CD4-positive, alpha-beta T cell treated with Interleukin-15 for 1 hour (primary cell): ENCODE results near the gene ARFGEF3.

ENCODE experiments used
- DNase-seq: peaks from one replicate; pipeline ENCODE4 v3.0.0-alpha.2; 2020

ARFGEF3 gene

GRCh38 chr6:138241934-138242333 lies 80.2 kb downstream of the ARFGEF3 start:
- no peak for DNase-seq

DNA sequence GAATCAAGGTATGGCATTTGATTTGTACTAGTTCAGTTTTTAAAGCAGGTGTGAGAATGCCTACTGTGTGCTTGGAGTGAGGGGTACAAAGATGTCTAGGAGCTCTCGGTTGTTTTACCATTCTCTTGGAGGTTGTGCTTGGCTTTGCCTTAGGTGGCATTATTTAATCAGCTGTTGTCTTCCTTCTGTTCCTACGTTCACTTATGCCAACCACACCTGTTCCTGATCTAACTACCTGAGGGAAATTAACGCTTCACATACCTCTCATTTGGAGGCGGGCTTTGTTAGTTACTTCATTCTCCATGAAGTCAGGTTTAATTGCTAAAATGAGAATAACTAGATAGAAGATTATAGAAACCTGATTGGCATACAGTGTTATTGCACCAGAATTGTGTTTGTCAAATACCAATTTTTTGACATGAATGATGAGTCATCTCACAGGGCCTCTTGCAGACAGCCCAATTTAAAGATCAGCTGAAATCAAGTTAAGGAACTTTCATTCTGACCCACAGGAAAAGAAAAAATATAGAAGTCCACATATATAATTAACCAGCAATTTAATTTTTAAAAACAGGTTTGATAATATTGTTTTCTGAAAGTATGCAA lies 81.4 kb downstream of the ARFGEF3 start:
- no peak for DNase-seq

DNA sequence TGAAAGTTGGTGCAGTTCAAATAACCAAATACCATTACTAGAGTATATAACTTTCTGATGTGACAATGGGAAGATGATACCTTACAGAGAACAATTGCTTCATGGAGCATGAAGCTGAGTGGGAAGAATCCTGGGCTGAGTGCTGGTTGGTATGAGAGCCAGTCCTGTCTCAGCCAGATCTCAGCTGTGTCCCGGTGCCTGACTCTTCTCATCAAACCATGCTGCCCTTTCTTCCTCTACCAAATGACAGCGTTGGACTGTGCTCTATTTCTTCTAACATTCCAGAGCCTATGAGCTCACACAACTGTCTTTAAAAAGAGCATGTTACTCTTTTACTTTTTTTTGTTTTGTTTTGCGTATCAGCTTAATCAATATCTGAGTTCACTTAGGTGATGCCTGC lies 84.0 kb downstream of the ARFGEF3 start:
- DNase-seq, result no peak

GRCh38 chr6:138246650-138247440 lies 85.1 kb downstream of the ARFGEF3 start:
- no peak for DNase-seq

- DNase-seq, result no peak
Observed at GRCh38 chr6:138248011-138248410, 86.3 kb downstream of the ARFGEF3 start.

- DNase-seq, result no peak
Observed at GRCh38 chr6:138248878-138249277, 87.1 kb downstream of the ARFGEF3 start.

- DNase-seq, result no peak
Observed at GRCh38 chr6:138250053-138250452, 88.3 kb downstream of the ARFGEF3 start.

GRCh38 chr6:138250513-138251247 lies 88.9 kb downstream of the ARFGEF3 start:
- DNase-seq, result no peak

DNA sequence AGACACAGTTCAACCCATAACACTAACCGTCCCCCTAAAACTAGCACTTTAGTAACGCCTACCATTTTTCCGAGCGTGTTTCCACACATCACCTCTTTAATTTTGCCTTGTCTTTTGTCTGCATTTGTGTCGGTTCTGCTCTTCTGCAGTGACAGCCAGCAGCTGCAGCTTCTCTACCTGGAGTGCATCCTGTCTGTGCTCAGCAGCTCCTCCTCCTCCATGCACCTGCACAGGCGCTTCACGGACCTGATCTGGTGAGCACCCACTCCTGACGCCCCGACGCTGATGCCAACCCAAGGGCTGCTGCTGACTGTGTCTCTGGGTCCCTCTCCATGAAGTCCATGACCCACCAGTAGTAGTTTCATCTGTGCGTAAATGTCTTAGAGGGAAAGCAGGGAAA lies 92.0 kb downstream of the ARFGEF3 start:
- no peak for DNase-seq

DNA sequence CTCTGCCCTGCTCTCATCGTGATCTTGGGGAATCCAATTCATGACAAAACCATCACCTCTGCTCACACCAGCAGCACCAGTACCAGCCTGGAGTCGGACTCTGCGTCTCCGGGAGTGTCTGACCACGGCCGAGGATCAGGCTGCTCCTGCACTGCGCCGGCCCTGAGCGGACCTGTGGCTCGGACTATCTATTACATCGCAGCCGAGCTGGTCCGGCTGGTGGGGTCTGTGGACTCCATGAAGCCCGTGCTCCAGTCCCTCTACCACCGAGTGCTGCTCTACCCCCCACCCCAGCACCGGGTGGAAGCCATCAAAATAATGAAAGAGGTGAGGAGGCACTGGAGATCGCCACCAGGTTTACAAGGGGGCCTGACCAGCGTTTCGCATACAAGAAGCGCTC lies 93.7 kb downstream of the ARFGEF3 start:
- DNase-seq, result no peak

GRCh38 chr6:138257638-138258040 lies 95.9 kb downstream of the ARFGEF3 start:
- no peak for DNase-seq

DNA sequence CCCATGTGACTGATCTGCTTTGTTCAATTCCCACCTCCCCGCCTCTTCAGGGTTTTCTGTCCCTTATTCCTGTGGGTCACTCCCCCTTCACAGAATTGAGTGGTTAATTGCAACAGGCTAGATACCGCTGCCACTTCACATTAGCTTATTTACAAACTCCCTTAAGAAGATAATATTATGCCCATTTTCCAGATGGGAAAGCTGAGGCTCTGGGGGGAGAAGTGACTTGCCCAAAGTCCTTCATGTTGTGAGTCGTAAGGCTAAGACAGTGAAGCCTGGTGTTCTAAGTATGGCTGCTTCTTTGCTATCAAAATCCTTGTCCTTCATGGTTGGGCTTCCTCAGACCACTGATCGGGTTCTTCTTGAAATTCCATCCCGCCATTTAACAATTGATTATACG lies 96.5 kb downstream of the ARFGEF3 start:
- no peak for DNase-seq

- no peak for DNase-seq
Observed at GRCh38 chr6:138258991-138259390, 97.3 kb downstream of the ARFGEF3 start.

DNA sequence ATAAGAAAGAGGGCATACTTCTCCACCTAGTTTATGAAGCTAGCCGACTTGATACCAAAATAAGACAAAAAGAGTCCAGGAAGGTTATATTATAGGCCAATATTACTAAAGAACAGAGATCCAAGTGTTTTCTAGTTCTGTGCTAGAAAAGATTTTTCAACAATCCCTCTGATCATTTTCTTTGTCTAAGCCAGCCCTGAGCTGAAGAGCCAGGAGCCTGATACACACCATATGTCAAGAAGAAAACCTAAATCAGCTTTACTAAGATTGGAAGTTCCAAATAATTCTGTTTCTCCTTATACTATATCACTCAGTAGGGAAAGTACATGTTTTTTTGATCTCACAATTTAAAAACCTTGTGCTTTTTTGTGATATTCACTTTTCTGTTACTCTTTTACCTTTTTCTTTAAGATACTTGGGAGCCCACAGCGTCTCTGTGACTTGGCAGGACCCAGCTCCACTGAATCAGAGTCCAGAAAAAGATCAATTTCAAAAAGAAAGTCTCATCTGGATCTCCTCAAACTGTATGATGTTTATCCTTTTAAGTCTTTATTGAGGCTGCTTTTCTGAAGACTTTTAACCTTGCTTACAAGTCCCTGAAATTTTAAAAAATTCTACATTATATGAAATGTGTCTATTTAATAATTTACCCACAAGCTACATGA lies 99.5 kb downstream of the ARFGEF3 start:
- no peak for DNase-seq

DNA sequence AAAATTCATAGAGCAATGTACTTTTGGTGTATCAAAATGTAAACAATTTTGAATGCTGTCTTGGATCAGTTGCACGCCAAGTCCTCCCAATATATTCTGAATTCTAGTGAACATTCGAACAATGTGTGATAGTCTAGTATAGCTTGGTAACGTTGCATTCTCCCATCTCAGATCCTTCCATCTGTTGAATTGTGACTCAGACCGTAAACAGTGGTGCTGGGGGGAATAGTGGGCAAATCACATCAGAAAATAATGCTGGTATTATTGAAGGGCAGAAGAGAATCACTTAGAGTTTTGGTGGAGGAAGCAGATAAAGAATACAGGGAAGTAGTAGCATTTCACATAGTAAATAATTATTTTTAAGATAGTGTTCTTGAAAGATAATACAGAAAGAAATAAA lies 102.2 kb downstream of the ARFGEF3 start:
- no peak for DNase-seq

DNA sequence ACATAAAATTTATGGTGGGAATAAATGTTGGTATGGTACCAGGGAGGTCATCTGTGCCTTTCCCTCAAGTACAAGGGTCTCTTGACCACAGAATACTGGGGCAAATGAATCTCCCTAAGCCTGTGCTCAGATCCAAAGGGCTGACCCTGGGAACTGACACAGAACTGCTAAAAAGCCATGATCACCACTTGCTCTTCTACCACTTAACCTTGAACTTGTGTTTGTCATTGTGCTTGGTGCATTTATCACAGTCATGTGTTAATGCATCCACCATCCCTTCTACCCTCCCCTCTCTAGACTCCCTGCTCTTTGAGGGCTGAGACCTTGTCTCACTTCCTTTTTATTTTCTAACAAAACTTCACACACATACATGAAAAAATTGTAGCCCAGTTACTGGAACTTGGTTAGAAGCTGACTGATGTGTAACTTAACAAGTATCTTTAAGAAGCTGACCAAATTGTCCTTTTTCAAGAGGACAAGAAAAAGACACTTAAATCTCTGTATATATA lies 102.7 kb downstream of the ARFGEF3 start:
- no peak for DNase-seq

GRCh38 chr6:138266095-138266494 lies 104.4 kb downstream of the ARFGEF3 start:
- no peak for DNase-seq

DNA sequence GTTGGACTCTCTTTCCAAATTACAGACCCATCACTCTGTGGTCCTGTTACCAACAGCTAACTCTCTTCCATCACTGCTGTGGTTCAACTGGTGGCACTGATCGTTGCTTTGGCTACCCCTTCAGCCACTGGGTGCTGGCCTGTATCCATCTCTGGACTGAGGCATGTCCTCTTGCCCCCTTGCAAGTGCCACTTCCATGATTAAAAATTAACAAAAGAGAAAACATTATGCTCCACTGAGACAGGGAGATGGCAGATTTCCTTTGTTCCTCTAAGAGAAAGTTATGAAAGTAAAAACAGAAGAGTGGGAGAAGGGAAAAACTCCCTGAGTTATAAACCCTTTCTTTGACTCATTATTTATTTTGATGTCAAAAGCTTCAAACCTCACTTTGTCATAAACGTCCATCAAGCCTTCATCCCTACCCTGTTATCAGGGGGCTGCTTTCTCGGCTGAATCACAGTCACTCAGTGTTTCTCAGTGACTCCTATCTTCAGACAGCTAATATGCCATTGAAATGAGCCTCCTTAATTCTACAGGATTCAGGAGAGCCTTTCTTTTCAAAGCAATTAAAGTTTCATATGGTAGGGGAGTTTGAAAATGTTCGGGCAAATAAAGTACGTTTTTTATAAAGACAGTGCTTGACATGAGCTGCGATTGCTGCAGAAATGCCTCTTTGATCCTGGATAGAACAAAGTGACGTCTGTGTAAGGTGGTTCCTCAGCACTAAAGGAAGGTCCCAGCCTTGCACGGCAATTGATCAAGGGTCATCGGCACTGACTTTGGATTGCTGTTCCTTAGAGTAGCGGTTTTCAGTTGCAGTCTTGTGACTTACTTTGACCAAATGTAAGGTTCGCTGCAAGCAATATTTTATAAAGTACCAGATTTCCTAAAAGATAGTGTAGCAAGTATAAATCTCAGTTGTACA lies 106.5 kb downstream of the ARFGEF3 start:
- DNase-seq, result no peak

- no peak for DNase-seq
Observed at GRCh38 chr6:138271451-138271850, 109.7 kb downstream of the ARFGEF3 start.

GRCh38 chr6:138272533-138273315 lies 111.0 kb downstream of the ARFGEF3 start:
- no peak for DNase-seq

DNA sequence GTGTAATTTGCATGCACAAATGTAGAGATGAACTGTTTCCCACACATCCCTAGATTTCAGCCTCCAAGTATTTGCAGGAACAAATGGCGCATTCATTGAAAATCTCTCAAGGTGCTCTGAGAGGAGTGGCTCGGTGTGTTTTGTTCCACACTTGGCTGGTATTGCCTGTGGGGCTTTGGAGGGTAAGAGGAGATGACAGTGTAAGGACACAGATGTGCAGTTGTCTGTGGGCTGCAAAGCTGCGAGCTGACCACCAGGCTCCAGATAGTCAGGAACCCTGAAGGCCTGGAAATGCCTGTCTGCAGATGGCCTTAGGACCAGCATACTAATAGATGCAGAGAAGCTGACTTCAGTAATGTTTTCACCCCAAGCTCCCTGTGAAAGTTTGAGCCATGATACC lies 114.2 kb downstream of the ARFGEF3 start:
- no peak for DNase-seq
